HPDE6-E6E7 (cell line): ENCODE results near the gene RAD51B.

Source experiments
- DNase-seq: peaks from one replicate; pipeline ENCODE4 v3.0.0; 2011; ENCODE audit warnings: missing footprints; ENCODE audit errors: extremely low spot score

RAD51B gene

DNA sequence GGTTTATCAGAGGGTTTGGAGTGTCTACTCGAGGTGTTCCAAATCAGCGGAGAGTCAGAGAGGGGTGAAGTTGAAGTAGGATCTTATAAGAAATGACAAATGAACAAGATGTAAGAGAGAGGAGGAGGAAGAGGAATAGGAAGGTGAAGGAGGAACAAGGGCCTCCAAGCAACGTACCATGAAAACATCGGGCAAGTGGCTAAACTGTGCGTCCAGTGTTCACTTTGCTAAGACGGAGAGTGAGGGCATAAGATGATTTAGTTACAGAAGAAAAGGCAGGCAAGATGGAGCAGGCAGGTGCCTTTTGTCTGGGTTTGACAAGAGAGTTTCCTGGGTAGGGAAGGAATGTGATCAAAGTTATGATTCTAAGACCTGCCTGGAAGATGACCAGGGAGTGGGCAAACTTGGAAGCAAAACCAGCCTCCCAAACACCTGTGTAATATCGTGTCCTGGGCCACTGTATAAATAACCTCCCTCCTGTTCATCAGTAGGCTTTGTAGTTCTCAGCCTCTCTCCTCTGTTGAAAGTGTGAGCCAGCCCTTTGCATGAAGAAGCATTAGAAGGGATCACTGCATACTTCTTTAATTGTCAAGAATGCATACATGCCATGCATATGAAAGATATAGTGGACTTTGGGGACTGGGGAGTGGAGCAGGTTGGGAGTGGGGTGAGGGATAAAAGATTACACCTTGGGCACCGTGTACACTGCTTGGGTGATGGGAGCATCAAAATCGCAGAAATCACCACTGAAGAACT lies 861.9 kb downstream of the RAD51B start:
- no peak for DNase-seq

- DNase-seq: no peak
These were observed 862.9 kb downstream of the RAD51B start for GRCh38 chr14:68682166-68683103.

DNA sequence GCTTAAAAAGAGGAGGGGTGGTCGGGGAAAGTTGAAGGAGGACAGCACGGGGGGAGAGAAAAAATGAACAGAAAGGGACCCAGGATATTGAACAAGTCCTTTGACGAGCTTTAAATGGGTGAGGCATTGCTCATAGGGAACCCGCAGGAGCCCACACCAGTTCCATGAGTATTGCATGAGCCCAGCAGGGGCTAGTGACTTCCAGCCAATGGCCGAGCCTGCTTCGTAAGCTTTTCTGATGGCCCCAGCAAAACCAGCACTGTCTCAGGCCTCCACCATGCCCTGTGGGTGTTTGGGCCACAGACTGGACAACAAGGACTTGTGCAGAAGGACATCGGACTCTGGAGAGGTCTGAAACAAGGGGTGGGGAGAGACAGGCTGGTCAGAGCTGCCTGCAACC lies 863.7 kb downstream of the RAD51B start:
- DNase-seq: no peak

- DNase-seq: no peak
These were observed 865.2 kb downstream of the RAD51B start for GRCh38 chr14:68684466-68685418.

GRCh38 chr14:68685419-68686204 lies 866.0 kb downstream of the RAD51B start:
- peak; percentile 94 for DNase-seq

GRCh38 chr14:68686205-68686465 lies 866.6 kb downstream of the RAD51B start:
- no peak for DNase-seq

- DNase-seq: no peak
These were observed 867.1 kb downstream of the RAD51B start for GRCh38 chr14:68686724-68687123.

- DNase-seq: peak; percentile 92
These were observed 868.2 kb downstream of the RAD51B start for GRCh38 chr14:68687746-68688145.

GRCh38 chr14:68688872-68689371 lies 869.3 kb downstream of the RAD51B start:
- DNase-seq: no peak

GRCh38 chr14:68689511-68689910 lies 869.9 kb downstream of the RAD51B start:
- no peak for DNase-seq

DNA sequence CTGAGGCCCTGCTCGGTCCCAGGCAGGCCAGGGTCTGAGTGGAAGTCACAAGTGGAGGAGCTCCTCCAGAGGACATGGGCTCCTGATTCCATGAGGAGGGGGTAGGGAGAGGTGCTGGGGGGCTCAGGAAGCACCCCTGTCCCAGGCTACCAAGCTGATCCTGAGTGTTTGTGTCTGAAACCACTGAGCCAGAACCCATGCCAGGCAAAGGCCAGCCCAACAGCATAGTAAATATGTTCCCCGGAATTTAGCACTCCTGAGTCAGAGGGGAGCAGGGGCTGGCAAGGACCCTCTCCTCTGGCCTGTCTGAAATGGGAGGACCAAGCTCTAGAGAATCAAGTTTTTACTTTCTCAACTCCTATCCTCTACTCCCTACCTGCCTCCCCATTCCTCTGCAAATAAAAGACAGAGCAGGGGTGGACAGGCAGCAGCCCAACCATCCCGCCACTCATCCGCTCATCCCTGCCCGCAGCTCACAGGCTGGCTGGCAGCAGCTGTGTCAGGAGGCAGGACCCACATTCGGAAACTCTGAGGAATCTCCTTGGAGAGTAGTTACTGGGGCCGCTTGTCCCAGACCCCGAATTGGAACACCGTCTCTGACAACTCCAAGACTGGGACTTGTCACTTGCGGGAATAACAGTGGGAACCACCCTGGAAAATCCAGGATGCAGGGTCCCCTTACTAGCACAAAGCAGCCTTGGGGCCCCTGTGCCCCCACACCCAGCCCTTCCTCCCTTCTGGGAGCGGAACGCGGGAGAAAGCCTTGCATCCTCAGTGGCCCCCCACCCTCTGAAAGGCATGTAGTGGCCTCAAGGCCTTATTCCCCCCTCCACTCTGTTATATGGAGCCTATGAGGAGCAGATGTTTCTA lies 870.7 kb downstream of the RAD51B start:
- DNase-seq: no peak

GRCh38 chr14:68691031-68691791 lies 871.6 kb downstream of the RAD51B start:
- DNase-seq: no peak

GRCh38 chr14:68691792-68692118 lies 872.2 kb downstream of the RAD51B start:
- DNase-seq: no peak

- no peak for DNase-seq
These were observed 872.6 kb downstream of the RAD51B start for GRCh38 chr14:68692216-68692615.

DNA sequence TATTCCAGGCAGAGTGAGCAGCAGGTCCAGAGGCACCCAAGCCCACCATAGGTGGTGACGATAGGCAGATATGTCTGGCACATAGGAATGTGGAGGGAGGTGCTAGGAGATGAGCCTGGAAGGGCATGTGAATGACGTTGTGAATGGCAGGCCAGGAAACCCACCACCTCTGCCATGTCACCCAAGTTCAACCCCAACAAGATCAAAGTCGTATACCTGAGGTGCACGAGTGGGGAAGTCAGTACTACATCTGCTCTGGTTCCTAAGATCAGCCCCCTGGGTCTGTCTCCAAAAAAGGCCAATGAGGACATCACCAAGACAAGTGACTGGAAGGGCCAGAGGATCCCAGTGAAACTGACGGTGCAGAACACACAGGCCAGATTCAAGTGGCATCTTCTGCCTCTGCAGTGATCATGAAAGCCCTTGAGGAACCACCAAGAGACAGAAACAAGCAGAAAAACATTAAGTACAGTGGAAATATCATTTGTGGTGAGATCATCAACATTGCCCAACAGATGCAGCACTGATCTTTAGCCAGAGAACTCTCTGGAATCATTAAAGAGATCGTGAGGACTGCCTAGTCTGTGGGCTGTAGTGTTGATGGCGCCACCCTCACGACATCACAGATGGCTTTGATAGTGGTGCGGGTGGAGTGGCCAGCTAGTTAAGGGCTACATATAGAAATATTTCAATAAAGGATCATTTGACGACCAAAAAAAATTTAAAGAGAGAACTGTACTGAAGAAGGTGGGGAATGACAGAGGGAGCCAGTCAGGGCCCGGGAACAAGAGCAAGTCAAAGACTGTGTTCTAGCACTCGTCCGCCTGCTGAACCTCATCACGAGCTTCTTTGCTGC lies 873.6 kb downstream of the RAD51B start:
- no peak for DNase-seq

DNA sequence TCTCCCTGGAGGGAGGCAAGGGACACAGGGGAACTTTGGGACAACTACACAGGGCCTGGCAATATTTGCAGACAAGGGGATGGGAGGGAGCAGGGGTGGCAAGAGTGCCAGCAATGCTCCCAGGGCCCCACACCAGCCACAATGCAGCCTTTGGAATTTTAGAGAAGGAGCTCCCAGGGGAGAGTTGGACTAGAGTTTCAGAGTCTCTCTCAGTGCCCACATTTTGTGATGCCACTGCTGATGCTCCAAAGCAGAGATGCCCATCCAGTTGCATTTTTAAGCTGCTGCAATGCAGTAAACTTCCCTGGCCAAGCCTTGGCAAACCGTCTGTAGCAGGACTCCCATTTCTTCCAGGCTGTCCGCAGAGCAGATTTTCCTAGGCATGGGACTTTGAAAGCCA lies 874.3 kb downstream of the RAD51B start:
- DNase-seq: no peak

DNA sequence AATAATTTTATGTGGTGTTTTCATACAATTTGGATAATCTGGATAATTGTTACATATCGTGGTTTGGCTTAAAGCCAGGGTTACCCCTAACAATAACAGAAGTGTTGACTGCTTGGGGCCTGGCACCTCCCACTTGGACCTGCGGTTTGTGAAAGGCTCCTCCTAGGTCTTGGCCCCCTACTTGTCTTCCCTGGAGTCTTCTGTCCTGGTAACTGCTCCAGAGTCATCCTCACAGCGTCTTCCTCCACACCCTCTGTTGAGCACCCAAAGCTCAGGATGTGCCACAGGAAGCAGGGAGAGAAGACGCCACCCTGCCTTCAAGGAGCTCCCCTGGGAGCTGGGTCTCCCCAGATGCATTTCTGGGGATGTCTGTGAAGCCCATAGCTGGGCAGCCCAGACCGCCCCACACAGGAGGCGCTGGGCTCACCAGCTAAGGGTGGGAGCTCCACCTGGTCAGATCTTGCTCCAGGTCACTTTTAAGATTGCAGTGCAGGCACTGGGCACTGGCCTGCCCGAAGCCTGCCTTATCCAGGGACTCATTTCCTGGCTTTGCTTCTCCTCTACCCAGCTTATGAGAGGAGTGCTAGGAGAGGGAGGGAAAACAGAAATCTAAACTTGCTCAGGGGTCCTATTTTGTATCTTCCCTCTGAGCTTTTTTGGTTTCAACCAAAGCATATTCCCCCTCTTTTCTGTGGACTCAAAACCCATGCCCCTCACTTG lies 875.1 kb downstream of the RAD51B start:
- no peak for DNase-seq

DNA sequence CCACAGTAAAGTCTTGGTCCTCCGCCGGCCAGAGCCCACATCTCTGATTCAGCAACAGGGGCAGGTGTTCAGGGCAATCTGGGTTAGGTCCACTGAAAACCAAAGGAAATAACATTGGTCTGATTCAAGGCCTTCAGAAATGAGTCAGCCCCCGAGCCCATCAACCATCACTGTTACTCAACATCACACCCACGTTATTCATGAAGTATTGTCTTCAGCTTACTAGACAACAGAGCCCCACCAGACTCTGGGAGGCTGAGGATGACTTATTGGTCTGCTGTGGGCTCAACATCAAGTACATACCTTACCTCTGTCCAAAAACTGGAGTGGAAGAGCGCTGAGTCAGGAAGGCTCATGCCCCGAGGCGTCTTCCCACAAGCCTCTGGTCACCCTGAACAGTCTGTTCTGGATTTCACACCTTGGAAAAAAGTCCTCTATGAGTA lies 875.8 kb downstream of the RAD51B start:
- peak; percentile 99 for DNase-seq
